IMR-90 (cell line): ENCODE data around the gene KRT80.

Experiments
- BHLHE40 ChIP-seq: fragments of 150-350 bp; IDR thresholded peaks from 2 replicates; pipeline ENCODE4 v1.6.1; 2016; ENCODE audit warnings: mild to moderate bottlenecking, low read depth, low read length
- CHD1 ChIP-seq: IDR thresholded peaks from 2 replicates; pipeline ENCODE4 v1.6.1; 2012; ENCODE audit warnings: low read depth, low read length, improper control_type of control experiment
- MAFK ChIP-seq: IDR thresholded peaks from 2 replicates; pipeline ENCODE4 v1.6.1; 2012; ENCODE audit warnings: low read depth, low read length, improper control_type of control experiment
- MAZ ChIP-seq: IDR thresholded peaks from 2 replicates; pipeline ENCODE4 v1.6.1; 2012; ENCODE audit warnings: low read depth, mild to moderate bottlenecking, low read length, improper control_type of control experiment, moderate library complexity, borderline replicate concordance
- MXI1 ChIP-seq: IDR thresholded peaks from 2 replicates; pipeline ENCODE4 v1.6.1; 2012; ENCODE audit warnings: low read depth, mild to moderate bottlenecking, low read length, moderate library complexity, borderline replicate concordance
- POLR2A ChIP-seq: IDR thresholded peaks from 2 replicates; pipeline ENCODE4 v1.6.1; 2012; ENCODE audit warnings: mild to moderate bottlenecking, low read depth, low read length
- RFX5 ChIP-seq: IDR thresholded peaks from 2 replicates; pipeline ENCODE4 v1.8.0; 2012; ENCODE audit warnings: low read depth, mild to moderate bottlenecking, low read length, moderate library complexity
- SMC3 ChIP-seq: fragments of 150-350 bp; IDR thresholded peaks from 2 replicates; pipeline ENCODE4 v1.6.1; 2016; ENCODE audit warnings: low read depth, mild to moderate bottlenecking, antibody characterized with exemption, low read length, moderate library complexity
- USF2 ChIP-seq: fragments of 150-350 bp; IDR thresholded peaks from 2 replicates; pipeline ENCODE4 v1.6.1; 2017; ENCODE audit warnings: mild to moderate bottlenecking, antibody characterized with exemption, low read length, low read depth
- TF ChIP-seq, protein P1 (sequence below): conservative IDR thresholded peaks from 2 replicates; pipeline ENCODE4 v1.5.1; 2012; ENCODE audit warnings: mild to moderate bottlenecking, low read depth, low read length, improper control_type of control experiment

GRCh38 chr12:52205612-52206303 is 13.9 kb upstream of the KRT80 start:
- TF ChIP-seq CHD1 (no peak), USF2 (no peak), POLR2A (no peak), SMC3 (no peak), MXI1 (no peak), MAFK (no peak), MAZ (no peak), BHLHE40 (no peak), RFX5 (no peak)
- TF ChIP-seq, protein P1, sequence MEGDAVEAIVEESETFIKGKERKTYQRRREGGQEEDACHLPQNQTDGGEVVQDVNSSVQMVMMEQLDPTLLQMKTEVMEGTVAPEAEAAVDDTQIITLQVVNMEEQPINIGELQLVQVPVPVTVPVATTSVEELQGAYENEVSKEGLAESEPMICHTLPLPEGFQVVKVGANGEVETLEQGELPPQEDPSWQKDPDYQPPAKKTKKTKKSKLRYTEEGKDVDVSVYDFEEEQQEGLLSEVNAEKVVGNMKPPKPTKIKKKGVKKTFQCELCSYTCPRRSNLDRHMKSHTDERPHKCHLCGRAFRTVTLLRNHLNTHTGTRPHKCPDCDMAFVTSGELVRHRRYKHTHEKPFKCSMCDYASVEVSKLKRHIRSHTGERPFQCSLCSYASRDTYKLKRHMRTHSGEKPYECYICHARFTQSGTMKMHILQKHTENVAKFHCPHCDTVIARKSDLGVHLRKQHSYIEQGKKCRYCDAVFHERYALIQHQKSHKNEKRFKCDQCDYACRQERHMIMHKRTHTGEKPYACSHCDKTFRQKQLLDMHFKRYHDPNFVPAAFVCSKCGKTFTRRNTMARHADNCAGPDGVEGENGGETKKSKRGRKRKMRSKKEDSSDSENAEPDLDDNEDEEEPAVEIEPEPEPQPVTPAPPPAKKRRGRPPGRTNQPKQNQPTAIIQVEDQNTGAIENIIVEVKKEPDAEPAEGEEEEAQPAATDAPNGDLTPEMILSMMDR = no peak
